Gastrocnemius medialis (tissue), 4 donors: ENCODE measurements around the gene HK3. TPM values are rescaled to one million over a fixed set of nuclear protein-coding genes. Genes with fewer than 3 reads are reported as not detected.

Experiments used
- ATAC-seq, 2 donors: fragments of 150-250 bp; one replicate each; pipeline ENCODE4 v1.9.1; 2016
- DNase-seq, 2 donors: peaks; one replicate each; pipeline ENCODE4 v3.0.0-alpha.2; 2019
- H3K27ac ChIP-seq, 4 donors: fragments of 200-600 bp; sonication (generic); 1 replicate in 1 of 4; 2 replicates in 3 of 4; pipeline ENCODE4 v1.5.1; 2016 to 2018; ENCODE audit warnings: mild to moderate bottlenecking in 2 of 4, moderate library complexity in 1 of 4
- H3K27me3 ChIP-seq, 3 donors: fragments of 200-600 bp; sonication (generic) in 2 of 3; 1 replicate in 1 of 3; 2 replicates in 2 of 3; pipeline versions ENCODE4 v1.5.1 to v1.6.0; 2016 to 2019; ENCODE audit warnings: mild to moderate bottlenecking in 1 of 3, moderate library complexity in 1 of 3
- H3K36me3 ChIP-seq, 2 donors: fragments of 200-600 bp; sonication (generic) in 1 of 2; one replicate each; pipeline ENCODE4 v1.5.1; 2017 to 2018
- H3K4me1 ChIP-seq, 2 donors: fragments of 200-600 bp; sonication (generic) in 1 of 2; one replicate each; pipeline ENCODE4 v1.5.1; 2016 to 2017; ENCODE audit warnings: mild to moderate bottlenecking in 2 of 2
- H3K4me3 ChIP-seq, 4 donors: fragments of 200-600 bp; sonication (generic) in 3 of 4; 1 replicate in 1 of 4; 2 replicates in 3 of 4; pipeline ENCODE4 v1.5.1; 2016 to 2019; ENCODE audit warnings: mild to moderate bottlenecking in 2 of 4
- H3K9me3 ChIP-seq, 3 donors: fragments of 200-600 bp; sonication (generic) in 2 of 3; 1 replicate in 1 of 3; 2 replicates in 2 of 3; pipeline ENCODE4 v1.5.1; 2016 to 2019
- CTCF ChIP-seq, 5 experiments: fragments of 450-650 bp in 3 of 5; fragments of 200-600 bp in 2 of 5; sonication (generic) in 2 of 5; IDR thresholded peaks in 4 of 5; conservative IDR thresholded peaks in 1 of 5; 1 replicate in 4 of 5; 2 replicates in 1 of 5; pipeline ENCODE4 v1.5.1; 2016 to 2019; ENCODE audit warnings: antibody characterized with exemption in 5 of 5, mild to moderate bottlenecking in 3 of 5, moderate library complexity in 3 of 5
- POLR2A ChIP-seq, 2 donors: fragments of 450-650 bp; IDR thresholded peaks; one replicate each; pipeline ENCODE4 v1.6.1; 2017; ENCODE audit warnings: antibody characterized with exemption in 2 of 2, mild to moderate bottlenecking in 2 of 2, moderate library complexity in 2 of 2
- in situ Hi-C, 4 donors: fragments of 200-750 bp; cut with MboI; loops; one replicate each; pipeline versions ENCODE4 v1.15.0 to v1.8.0; 2017; ENCODE audit warnings: low sequenced_read_pairs in 4 of 4
- intact Hi-C: fragments of 100-400 bp; cut with DNase I; formaldehyde crosslinking; loops from one replicate; pipeline ENCODE4 v1.15.1; 2023; ENCODE audit warnings: low total_unique reads
- total RNA-seq, 4 donors: library from RNA; depleted of rRNA; stranded (reverse); fragments of >200 nt; gene quantifications; one replicate each; pipeline versions ENCODE4 v1.1.0 to v1.2.3, GENCODE V29; 2016

The HK3 gene
- total RNA-seq, 4 donors from 2014 or later, result 0.53 to 2.6 (median 2.4) TPM

- intact Hi-C loops, result no loop called here
- no peaks in the 10 kb centered on the region for H3K9me3 ChIP-seq
- H3K27ac ChIP-seq, result no peak overlapping the region
- no peak overlapping the region for H3K4me3 ChIP-seq
- no peaks in the 10 kb centered on the region for H3K36me3 ChIP-seq
- H3K27me3 ChIP-seq, result no peaks in the 10 kb centered on the region
- TF ChIP-seq CTCF (IDR thresholded peaks at IDR 0.05 in 4 of 5, conservative IDR thresholded peaks at IDR 0.05 in 1 of 5) (no peak), POLR2A (IDR thresholded peaks at IDR 0.05) (no peak)
- ATAC-seq (no peak), DNase-seq (no peak)
- no peaks in the 10 kb centered on the region for H3K4me1 ChIP-seq
- in situ Hi-C loops, result no loop called here
These were observed 8.5 kb downstream of the HK3 start for GRCh38 chr5:176890455-176891330.

GRCh38 chr5:176889321-176890280 lies 9.5 kb downstream of the HK3 start:
- H3K27me3 ChIP-seq, result no peaks in the 10 kb centered on the region
- in situ Hi-C loops, result no loop called here
- H3K36me3 ChIP-seq, result no peaks in the 10 kb centered on the region
- no peak overlapping the region for H3K4me3 ChIP-seq
- no peak for ATAC-seq
- TF ChIP-seq CTCF (IDR thresholded peaks at IDR 0.05 in 4 of 5, conservative IDR thresholded peaks at IDR 0.05 in 1 of 5) (no peak), POLR2A (IDR thresholded peaks at IDR 0.05) (no peak)
- no peak for DNase-seq
- intact Hi-C loops, result no loop called here
- H3K9me3 ChIP-seq, result no peaks in the 10 kb centered on the region
- no peak overlapping the region for H3K27ac ChIP-seq
- no peaks in the 10 kb centered on the region for H3K4me1 ChIP-seq

GRCh38 chr5:176888865-176889165 lies 10.3 kb downstream of the HK3 start:
- TF ChIP-seq POLR2A (IDR thresholded peaks at IDR 0.05), result no peak
- no peak for TF ChIP-seq CTCF (IDR thresholded peaks at IDR 0.05 in 4 of 5, conservative IDR thresholded peaks at IDR 0.05 in 1 of 5)
- DNase-seq, result no peak
- Histone ChIP-seq H3K4me1 (no peaks in the 10 kb centered on the region), H3K27ac (no peak overlapping the region), H3K9me3 (no peaks in the 10 kb centered on the region), H3K4me3 (no peak overlapping the region), H3K36me3 (no peaks in the 10 kb centered on the region), H3K27me3 (no peaks in the 10 kb centered on the region)
- intact Hi-C loops, result no loop called here
- in situ Hi-C loops, result no loop called here
- no peak for ATAC-seq

- no peak for TF ChIP-seq POLR2A (IDR thresholded peaks at IDR 0.05)
- no peak for TF ChIP-seq CTCF (IDR thresholded peaks at IDR 0.05 in 4 of 5, conservative IDR thresholded peaks at IDR 0.05 in 1 of 5)
- ATAC-seq (no peak), DNase-seq (peak in 1 of 2 donors; percentile 1)
- Histone ChIP-seq H3K27ac (no peak overlapping the region), H3K4me1 (no peaks in the 10 kb centered on the region), H3K36me3 (no peaks in the 10 kb centered on the region), H3K9me3 (no peaks in the 10 kb centered on the region), H3K4me3 (no peak overlapping the region), H3K27me3 (no peaks in the 10 kb centered on the region)
- intact Hi-C loops, result no loop called here
- in situ Hi-C loops, result no loop called here
These were observed 10.9 kb downstream of the HK3 start for GRCh38 chr5:176888016-176888864.
